Activated B cell treated with CpG ODN at 0.5 μM for 24 hours (primary cell): ENCODE data around the gene IGFALS. TPM values are rescaled to one million over a fixed set of nuclear protein-coding genes. Genes with fewer than 3 reads are reported as not detected.

ENCODE experiments used
- ATAC-seq: fragments of 200-7000 bp; cut with Tn5 transposase; one replicate; pipeline ENCODE4 v1.10.0; 2021; ENCODE audit warnings: low read depth, mild to moderate bottlenecking, moderate library complexity
- CTCF ChIA-PET: fragments of 350-600 bp; sonication (Branson Sonifier 250); formaldehyde crosslinking; loops from one replicate; lab custom pipeline; 2021; ENCODE audit warnings: antibody characterized with exemption; lab: Charles Lee
- POLR2A ChIA-PET: fragments of 350-600 bp; sonication (Branson Sonifier 250); formaldehyde crosslinking; loops from one replicate; lab custom pipeline; 2021; ENCODE audit warnings: antibody characterized with exemption; lab: Charles Lee
- DNase-seq: peaks from one replicate; pipeline ENCODE4 v3.0.0; 2022
- H3K27ac Mint-ChIP-seq: one replicate; pipeline ENCODE4 v1.8.0; 2020; ENCODE audit warnings: mixed read lengths
- H3K27me3 Mint-ChIP-seq: one replicate; pipeline ENCODE4 v1.8.0; 2021; ENCODE audit warnings: mixed read lengths
- H3K36me3 Mint-ChIP-seq: one replicate; pipeline ENCODE4 v1.8.0; 2021; ENCODE audit warnings: low read depth, mixed read lengths
- H3K4me1 Mint-ChIP-seq: one replicate; pipeline ENCODE4 v1.8.0; 2021; ENCODE audit warnings: mixed read lengths
- H3K4me3 Mint-ChIP-seq: one replicate; pipeline ENCODE4 v1.8.0; 2020; ENCODE audit warnings: mild to moderate bottlenecking, mixed read lengths
- H3K9me3 Mint-ChIP-seq: one replicate; pipeline ENCODE4 v1.8.0; 2020; ENCODE audit warnings: mixed read lengths
- CTCF ChIP-seq: fragments of 200-600 bp; IDR thresholded peaks from one replicate; pipeline ENCODE4 v1.8.0; 2022; ENCODE audit warnings: antibody characterized with exemption, mild to moderate bottlenecking
- intact Hi-C: fragments of 100-400 bp; cut with micrococcal nuclease; formaldehyde crosslinking; loops from one replicate; pipeline ENCODE4 v1.15.1; 2024
- total RNA-seq: library from RNA; stranded (reverse); gene quantifications from 2 replicates; pipeline ENCODE4 v1.2.3, GENCODE V29; 2022

IGFALS gene
- total RNA-seq, 1 donor from 2014 or later = not detected

DNA sequence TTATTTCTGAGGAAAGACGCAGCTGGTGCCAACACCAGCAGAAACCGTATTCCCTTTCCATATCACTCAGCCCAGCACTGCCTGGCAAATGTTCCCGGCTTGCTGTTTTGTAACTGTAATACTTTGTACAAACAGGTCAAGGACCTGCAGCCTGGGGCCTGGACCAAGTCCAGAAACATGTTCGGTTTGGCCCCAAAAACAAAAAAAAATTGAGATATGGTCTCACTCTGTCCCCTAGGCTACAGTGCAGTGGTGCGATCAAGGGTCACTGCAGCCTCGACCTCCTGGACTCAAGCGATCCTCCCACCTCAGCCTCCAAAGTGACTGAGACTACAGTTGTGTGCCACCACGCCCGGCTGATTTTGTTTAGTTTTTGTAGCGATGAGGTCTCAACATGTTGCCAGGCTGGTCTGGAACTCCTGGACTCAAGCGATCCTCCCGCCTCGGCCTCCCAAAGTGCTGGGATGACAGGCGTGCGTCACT, 31.9 kb upstream of the IGFALS start:
- ChIA-PET POLR2A (interaction anchor here (0.5 to 0.6 kb wide), 2 partner anchors 54 to 533 kb away, joined by 3 read pairs; partner anchors contain the start of gene NME3), CTCF (interaction anchor here (1.6 kb wide), 1 partner anchor 42 kb away, joined by 3 read pairs; the partner anchor contains the start of gene NUBP2)
- ATAC-seq = no peak
- no peak for TF ChIP-seq CTCF
- peak overlapping the region; percentile 65 for H3K27ac Mint-ChIP-seq
- DNase-seq = no peak
- no peaks in the 10 kb centered on the region for H3K27me3 Mint-ChIP-seq
- H3K9me3 Mint-ChIP-seq = no peaks in the 10 kb centered on the region
- intact Hi-C loops = no loop called here
- H3K4me3 Mint-ChIP-seq = peak overlapping the region; percentile 76
- H3K36me3 Mint-ChIP-seq = peaks cover 16% of the 10 kb centered on the region
- H3K4me1 Mint-ChIP-seq = peaks cover 39% of the 10 kb centered on the region

GRCh38 chr16:1823821-1824220, 30.3 kb upstream of the IGFALS start:
- POLR2A ChIA-PET = interaction anchor here (0.6 kb wide), 1 partner anchor 19 kb away, joined by 5 read pairs; no protein-coding TSS in a partner anchor
- TF ChIP-seq CTCF = no peak
- DNase-seq (no peak), ATAC-seq (no peak)
- CTCF ChIA-PET = no interaction called here
- H3K9me3 Mint-ChIP-seq = no peaks in the 10 kb centered on the region
- H3K27ac Mint-ChIP-seq = no peak overlapping the region
- peaks cover 31% of the 10 kb centered on the region for H3K4me1 Mint-ChIP-seq
- peaks cover 21% of the 10 kb centered on the region for H3K36me3 Mint-ChIP-seq
- no peaks in the 10 kb centered on the region for H3K27me3 Mint-ChIP-seq
- intact Hi-C loops = no loop called here
- H3K4me3 Mint-ChIP-seq = no peak overlapping the region

DNA sequence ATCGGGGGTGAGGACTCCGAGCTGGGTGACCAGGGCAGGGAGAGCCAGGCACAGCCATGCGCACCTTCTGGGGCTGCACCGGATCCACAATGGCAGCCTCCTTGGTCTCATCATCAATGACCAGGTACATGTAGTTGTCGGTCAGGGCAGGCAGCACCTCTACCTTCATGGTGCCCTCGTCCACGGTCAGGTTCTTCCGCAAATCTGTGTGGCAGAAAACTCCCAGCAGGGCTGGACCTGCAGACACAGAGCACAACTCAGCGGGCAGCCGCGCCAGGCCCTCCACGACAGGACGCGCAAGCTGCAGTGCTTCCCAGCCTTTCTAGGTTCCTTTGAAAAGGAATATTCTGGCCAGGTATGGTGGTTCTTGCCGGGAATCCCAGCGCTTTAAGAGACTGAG, 29.3 kb upstream of the IGFALS start:
- H3K27me3 Mint-ChIP-seq = no peaks in the 10 kb centered on the region
- H3K27ac Mint-ChIP-seq = no peak overlapping the region
- no peak for ATAC-seq
- H3K4me1 Mint-ChIP-seq = peaks cover 24% of the 10 kb centered on the region
- H3K36me3 Mint-ChIP-seq = peaks cover 21% of the 10 kb centered on the region
- H3K9me3 Mint-ChIP-seq = no peaks in the 10 kb centered on the region
- DNase-seq = no peak
- no peak overlapping the region for H3K4me3 Mint-ChIP-seq
- ChIA-PET POLR2A (no interaction called here), CTCF (no interaction called here)
- intact Hi-C loops = no loop called here
- TF ChIP-seq CTCF = no peak

DNA sequence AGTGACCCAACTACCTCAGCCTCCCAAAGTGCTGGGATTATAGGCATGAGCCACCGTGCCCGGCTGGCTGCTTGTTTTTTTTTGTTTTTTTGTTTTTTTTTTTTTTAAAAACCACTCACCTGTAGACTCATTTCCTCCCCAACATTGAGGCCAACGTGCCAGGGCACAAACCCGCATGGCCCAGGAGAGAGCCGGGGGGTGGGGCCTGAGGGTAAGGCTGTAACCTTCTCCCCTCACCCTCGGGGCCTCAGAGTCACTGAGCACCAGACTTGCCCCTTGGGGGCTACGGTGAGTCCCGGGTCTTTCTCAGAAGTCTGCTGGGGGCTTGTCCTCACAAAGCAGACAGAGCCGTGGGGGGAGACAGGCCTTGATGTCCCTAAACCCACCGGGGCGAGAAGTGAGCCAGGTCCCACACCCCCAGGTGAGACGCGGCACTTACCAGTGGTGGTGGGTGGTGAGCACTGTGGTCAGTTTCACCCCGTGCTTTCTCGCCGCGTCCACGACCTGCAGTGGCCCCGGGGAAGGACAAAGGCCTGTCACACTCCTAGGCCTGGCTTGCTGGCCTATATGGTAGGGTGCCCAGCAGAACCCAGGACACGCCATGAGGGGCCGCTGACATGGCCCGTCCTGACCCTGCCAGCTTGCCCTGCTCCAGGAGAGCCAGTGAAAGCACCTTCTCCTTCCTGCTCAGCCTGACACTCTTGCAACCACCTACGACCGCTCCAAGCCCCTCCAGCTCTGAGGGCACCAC, 28.5 kb upstream of the IGFALS start:
- no peak overlapping the region for H3K4me3 Mint-ChIP-seq
- ChIA-PET POLR2A (no interaction called here), CTCF (no interaction called here)
- no peak for DNase-seq
- ATAC-seq = no peak
- intact Hi-C loops = no loop called here
- H3K9me3 Mint-ChIP-seq = no peaks in the 10 kb centered on the region
- H3K36me3 Mint-ChIP-seq = peaks cover 20% of the 10 kb centered on the region
- H3K4me1 Mint-ChIP-seq = peaks cover 16% of the 10 kb centered on the region
- H3K27ac Mint-ChIP-seq = no peak overlapping the region
- TF ChIP-seq CTCF = no peak
- no peaks in the 10 kb centered on the region for H3K27me3 Mint-ChIP-seq

- CTCF ChIA-PET = no interaction called here
- Mint-ChIP-seq H3K27me3 (no peaks in the 10 kb centered on the region), H3K4me1 (peaks cover 15% of the 10 kb centered on the region), H3K27ac (no peak overlapping the region), H3K9me3 (no peaks in the 10 kb centered on the region), H3K36me3 (peaks cover 26% of the 10 kb centered on the region), H3K4me3 (no peak overlapping the region)
- TF ChIP-seq CTCF = no peak
- ATAC-seq = no peak
- intact Hi-C loops = no loop called here
- DNase-seq = no peak
- POLR2A ChIA-PET = interaction anchor here (0.6 kb wide), 1 partner anchor 90 kb away, joined by 12 read pairs; no protein-coding TSS in a partner anchor
Observed at GRCh38 chr16:1820946-1821290, 27.4 kb upstream of the IGFALS start.
